ENCODE data around the gene KTN1. TPM values are rescaled to one million over a fixed set of nuclear protein-coding genes. Genes with fewer than 3 reads are reported as not detected.

The KTN1 gene
- total RNA-seq, 2 experiments from 2014 or later = 59.9 to 68.4 TPM

GRCh38 chr14:55688566-55688965 lies 108.6 kb downstream of the KTN1 start:
- TF ChIP-seq CTCF (IDR thresholded peaks at IDR 0.05) = no peak
- Mint-ChIP-seq H3K9me3 (no peaks in the 10 kb centered on the region), H3K4me3 (no peak overlapping the region)

GRCh38 chr14:55689981-55690871 lies 110.2 kb downstream of the KTN1 start:
- no peak for DNase-seq
- CTCF ChIA-PET = no interaction called here
- TF ChIP-seq CTCF (IDR thresholded peaks at IDR 0.05) = no peak

More at GRCh38 chr14:55688566-55688965, 108.6 kb downstream of the KTN1 start:
- peaks cover 20% of the 10 kb centered on the region for H3K36me3 ChIP-seq (ENCODE audit: insufficient read depth, low read length)
- intact Hi-C loops (cut with DNase I, micrococcal nuclease) = no loop called here
- no peak overlapping the region for H3K4me3 ChIP-seq (ENCODE audit: low read length)
- no peaks in the 10 kb centered on the region for H3K27me3 ChIP-seq (ENCODE audit: control insufficient read depth in 1 of 2, insufficient read depth in 2 of 2, low read length in 2 of 2)
- no peaks in the 10 kb centered on the region for H3K27me3 Mint-ChIP-seq
- no peaks in the 10 kb centered on the region for H3K9me3 ChIP-seq (ENCODE audit: control insufficient read depth in 1 of 2, insufficient read depth in 1 of 2, low read length in 2 of 2)
- ChIA-PET CTCF (no interaction called here), POLR2A (no interaction called here)
- no peak overlapping the region for H3K27ac ChIP-seq (ENCODE audit: low read depth in 1 of 2, low read length in 2 of 2)
- no peak for DNase-seq
- H3K36me3 Mint-ChIP-seq (ENCODE audit: low read depth) = peaks cover 37% of the 10 kb centered on the region
- H3K4me1 Mint-ChIP-seq (ENCODE audit: low read depth) = no peaks in the 10 kb centered on the region
- no peaks in the 10 kb centered on the region for H3K4me1 ChIP-seq (ENCODE audit: insufficient read depth, low read length)
- no peak for ATAC-seq (ENCODE audit: poor library complexity)
- no peak overlapping the region for H3K27ac Mint-ChIP-seq

GRCh38 chr14:55691659-55692058 lies 111.7 kb downstream of the KTN1 start:
- intact Hi-C loops (cut with DNase I, micrococcal nuclease) = no loop called here
- no peaks in the 10 kb centered on the region for H3K9me3 Mint-ChIP-seq
- H3K36me3 Mint-ChIP-seq (ENCODE audit: low read depth) = peaks cover 9% of the 10 kb centered on the region
- H3K27ac ChIP-seq (ENCODE audit: low read depth in 1 of 2, low read length in 2 of 2) = no peak overlapping the region
- CTCF ChIA-PET = no interaction called here
- TF ChIP-seq CTCF (IDR thresholded peaks at IDR 0.05) = no peak
- no peaks in the 10 kb centered on the region for H3K27me3 Mint-ChIP-seq
- ATAC-seq (ENCODE audit: poor library complexity) (no peak), DNase-seq (no peak)
- no peaks in the 10 kb centered on the region for H3K27me3 ChIP-seq (ENCODE audit: control insufficient read depth in 1 of 2, insufficient read depth in 2 of 2, low read length in 2 of 2)
- H3K4me3 ChIP-seq (ENCODE audit: low read length) = no peak overlapping the region
- H3K4me1 ChIP-seq (ENCODE audit: insufficient read depth, low read length) = no peaks in the 10 kb centered on the region
- no peak overlapping the region for H3K4me3 Mint-ChIP-seq
- H3K4me1 Mint-ChIP-seq (ENCODE audit: low read depth) = no peaks in the 10 kb centered on the region
- POLR2A ChIA-PET = no interaction called here
- no peaks in the 10 kb centered on the region for H3K36me3 ChIP-seq (ENCODE audit: insufficient read depth, low read length)
- H3K27ac Mint-ChIP-seq = no peak overlapping the region
- no peaks in the 10 kb centered on the region for H3K9me3 ChIP-seq (ENCODE audit: control insufficient read depth in 1 of 2, insufficient read depth in 1 of 2, low read length in 2 of 2)

More at GRCh38 chr14:55689981-55690871, 110.2 kb downstream of the KTN1 start:
- intact Hi-C loops (cut with DNase I, micrococcal nuclease) = no loop called here
- Histone ChIP-seq H3K4me1 (ENCODE audit: insufficient read depth, low read length) (no peaks in the 10 kb centered on the region), H3K27me3 (ENCODE audit: control insufficient read depth in 1 of 2, insufficient read depth in 2 of 2, low read length in 2 of 2) (no peaks in the 10 kb centered on the region), H3K36me3 (ENCODE audit: insufficient read depth, low read length) (peaks cover 6% of the 10 kb centered on the region), H3K27ac (ENCODE audit: low read depth in 1 of 2, low read length in 2 of 2) (no peak overlapping the region), H3K4me3 (ENCODE audit: low read length) (no peak overlapping the region), H3K9me3 (ENCODE audit: control insufficient read depth in 1 of 2, insufficient read depth in 1 of 2, low read length in 2 of 2) (no peaks in the 10 kb centered on the region)
- Mint-ChIP-seq H3K27ac (no peak overlapping the region), H3K27me3 (no peaks in the 10 kb centered on the region), H3K4me3 (no peak overlapping the region), H3K36me3 (ENCODE audit: low read depth) (peaks cover 20% of the 10 kb centered on the region), H3K9me3 (no peaks in the 10 kb centered on the region), H3K4me1 (ENCODE audit: low read depth) (no peaks in the 10 kb centered on the region)
- ATAC-seq (ENCODE audit: poor library complexity) = no peak
- POLR2A ChIA-PET = interaction anchor here (0.6 kb wide), 1 partner anchor 32 kb away, joined by 3 read pairs; no protein-coding TSS in a partner anchor

Data from CD4-positive, alpha-beta T cell (primary cell).